GM18867 (cell line): Measurements from ENCODE around the gene FBXO36.
"Not testable (repeated sequence)": the region's sequence is repeated elsewhere in the genome, so short reads cannot be mapped to it uniquely, and the experiment has no call there.

Source experiments
- ATAC-seq: cut with Tn5 transposase; IDR thresholded peaks from one replicate; pipeline ENCODE4 v1.9.1; 2021; ENCODE audit warnings: mild to moderate bottlenecking, moderate library complexity; ENCODE audit not compliant: unreplicated experiment

Gene FBXO36, protein sequence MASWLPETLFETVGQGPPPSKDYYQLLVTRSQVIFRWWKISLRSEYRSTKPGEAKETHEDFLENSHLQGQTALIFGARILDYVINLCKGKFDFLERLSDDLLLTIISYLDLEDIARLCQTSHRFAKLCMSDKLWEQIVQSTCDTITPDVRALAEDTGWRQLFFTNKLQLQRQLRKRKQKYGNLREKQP

DNA sequence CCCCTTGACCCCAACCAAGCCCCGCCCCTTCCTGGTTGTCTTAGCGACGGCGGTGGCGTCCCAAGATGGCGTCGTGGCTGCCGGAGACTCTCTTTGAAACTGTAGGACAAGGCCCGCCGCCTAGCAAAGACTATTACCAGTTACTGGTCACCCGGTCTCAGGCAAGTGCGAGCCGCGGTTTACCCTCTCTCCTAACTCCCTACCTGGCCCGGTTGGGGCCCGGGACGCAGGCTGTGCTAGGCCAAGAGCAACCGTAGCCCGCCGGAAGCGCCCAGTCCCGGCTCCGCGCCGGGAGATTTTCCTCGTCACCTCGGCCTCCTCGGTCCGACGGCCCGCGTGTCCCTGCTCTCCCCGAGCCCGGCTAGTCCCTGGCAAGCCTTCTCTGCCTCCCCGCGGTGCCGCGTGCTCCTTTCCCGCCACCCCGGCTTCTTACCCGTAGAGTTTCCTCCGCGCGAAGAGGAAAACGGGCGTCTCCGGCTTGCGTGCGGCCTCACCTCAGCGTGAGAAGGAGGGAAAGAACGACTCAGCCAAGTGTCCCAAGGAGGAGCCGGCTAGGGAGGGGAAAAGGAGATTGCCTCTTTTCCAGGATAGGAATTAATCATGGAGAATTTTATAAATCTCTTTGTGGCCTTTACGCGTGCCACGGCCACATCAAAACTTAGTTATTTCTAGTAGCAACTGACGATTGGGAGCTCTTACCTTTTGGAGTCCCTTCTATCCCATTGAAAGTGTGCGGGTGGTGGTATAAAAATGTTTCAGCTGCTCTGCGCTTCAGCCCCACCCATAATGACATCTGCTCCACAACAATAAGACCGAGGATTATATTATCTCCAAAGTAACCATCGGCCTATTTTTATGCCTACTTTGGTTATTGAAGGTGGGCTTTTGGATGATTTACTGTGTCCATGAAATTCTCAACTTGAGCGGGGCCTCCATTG is at the start of gene FBXO36:
Gene FBXO36 (plus strand): TSS at position 55 of the 938 bp plus-strand sequence. CDS start 11 bp downstream, at position 66.
- ATAC-seq: peak; percentile 72

- peak; percentile 68 for ATAC-seq
Measured at GRCh38 chr2:229873123-229873581, 49.2 kb upstream of the FBXO36 start.

DNA sequence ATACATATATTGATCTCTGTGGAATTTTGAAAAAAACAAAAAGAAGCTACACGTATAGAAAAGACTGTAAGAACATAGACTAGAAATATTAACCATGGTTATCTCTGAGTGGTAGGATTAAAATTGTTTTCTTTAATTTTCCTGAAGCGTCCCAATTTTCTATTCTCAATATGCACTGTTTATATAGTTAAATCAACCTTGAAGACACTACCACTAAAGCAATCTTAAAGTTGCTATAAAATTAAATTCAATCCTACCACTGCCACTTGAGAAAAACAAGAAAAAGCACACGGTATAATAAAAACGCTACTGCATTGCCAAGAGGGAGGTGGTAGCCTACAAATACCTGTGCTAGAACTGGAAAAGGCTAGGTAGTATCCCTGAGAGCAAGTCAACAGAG is 47.7 kb upstream of the FBXO36 start:
- ATAC-seq: no peak

DNA sequence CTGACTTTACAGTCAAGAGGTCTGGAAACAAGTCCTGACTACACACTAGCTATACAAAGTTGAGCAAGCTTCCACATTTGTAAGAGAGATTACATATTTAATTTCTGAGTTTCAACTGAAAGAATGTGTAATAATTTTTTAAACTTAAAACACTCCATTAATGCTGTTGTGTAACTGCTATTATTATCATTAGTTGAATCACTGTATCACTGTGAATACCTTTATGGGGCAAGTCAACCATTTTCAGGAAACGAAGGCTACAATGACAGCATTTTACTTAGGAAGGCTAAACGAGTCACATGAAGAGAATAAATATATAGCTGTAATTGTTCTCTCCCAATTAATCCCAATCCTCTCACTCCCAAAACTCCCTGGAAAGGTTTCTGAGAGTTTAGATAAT is 46.8 kb upstream of the FBXO36 start:
- ATAC-seq: no peak

DNA sequence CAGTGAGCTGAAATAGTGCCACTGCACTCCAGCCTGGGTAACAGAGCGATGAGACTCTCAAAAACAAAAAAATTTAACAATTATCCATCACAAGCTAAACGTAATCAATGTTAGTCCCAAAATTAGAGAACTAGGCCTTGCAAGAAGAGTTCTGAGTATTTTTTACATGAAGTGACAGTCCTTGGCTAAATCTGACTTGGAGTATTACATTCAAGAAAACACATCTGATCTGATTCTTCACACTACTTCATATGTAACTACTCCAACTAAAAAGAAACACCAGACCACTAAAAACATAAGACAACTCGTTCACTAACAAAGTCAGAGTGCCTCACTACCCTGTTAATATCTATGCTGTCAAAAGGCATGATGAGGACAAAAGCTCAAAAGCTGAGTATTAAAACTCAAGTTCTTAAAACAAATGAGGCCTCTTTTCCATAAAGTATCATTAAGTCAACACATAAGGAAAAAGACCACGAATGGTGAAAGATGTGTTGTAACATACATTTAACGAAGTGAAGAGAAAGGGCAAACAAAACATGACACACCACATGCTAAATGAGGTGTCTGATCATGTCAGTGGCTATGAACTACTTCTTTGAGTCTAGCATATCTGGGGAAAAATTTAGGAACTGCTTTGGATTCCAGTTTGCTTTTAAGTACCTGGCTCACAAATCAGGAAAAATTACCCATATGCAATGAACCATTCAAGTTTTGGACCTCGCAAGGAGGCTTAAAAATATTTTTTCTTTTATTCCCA is 42.9 kb upstream of the FBXO36 start:
- no peak for ATAC-seq

- no peak for ATAC-seq
Measured at GRCh38 chr2:229880892-229881586, 41.3 kb upstream of the FBXO36 start.

DNA sequence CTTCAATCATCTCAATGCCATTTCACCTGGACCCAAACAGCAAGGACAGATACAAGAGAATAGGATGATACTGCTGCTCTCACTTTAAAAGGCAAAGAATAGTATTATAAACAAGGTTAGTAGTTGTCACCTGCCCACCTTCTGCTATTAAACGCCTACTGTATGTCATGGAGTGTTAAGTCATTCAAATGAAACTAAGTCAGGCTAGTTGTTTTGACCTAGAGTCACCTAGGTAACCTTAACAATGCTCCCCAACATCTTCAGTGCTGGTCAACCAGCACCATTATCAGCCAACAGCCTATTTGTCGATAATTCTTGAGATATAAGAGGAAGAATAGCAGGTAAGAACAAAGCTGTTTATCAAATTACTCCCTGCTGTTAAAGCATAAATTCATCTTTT is 39.7 kb upstream of the FBXO36 start:
- ATAC-seq: no peak

DNA sequence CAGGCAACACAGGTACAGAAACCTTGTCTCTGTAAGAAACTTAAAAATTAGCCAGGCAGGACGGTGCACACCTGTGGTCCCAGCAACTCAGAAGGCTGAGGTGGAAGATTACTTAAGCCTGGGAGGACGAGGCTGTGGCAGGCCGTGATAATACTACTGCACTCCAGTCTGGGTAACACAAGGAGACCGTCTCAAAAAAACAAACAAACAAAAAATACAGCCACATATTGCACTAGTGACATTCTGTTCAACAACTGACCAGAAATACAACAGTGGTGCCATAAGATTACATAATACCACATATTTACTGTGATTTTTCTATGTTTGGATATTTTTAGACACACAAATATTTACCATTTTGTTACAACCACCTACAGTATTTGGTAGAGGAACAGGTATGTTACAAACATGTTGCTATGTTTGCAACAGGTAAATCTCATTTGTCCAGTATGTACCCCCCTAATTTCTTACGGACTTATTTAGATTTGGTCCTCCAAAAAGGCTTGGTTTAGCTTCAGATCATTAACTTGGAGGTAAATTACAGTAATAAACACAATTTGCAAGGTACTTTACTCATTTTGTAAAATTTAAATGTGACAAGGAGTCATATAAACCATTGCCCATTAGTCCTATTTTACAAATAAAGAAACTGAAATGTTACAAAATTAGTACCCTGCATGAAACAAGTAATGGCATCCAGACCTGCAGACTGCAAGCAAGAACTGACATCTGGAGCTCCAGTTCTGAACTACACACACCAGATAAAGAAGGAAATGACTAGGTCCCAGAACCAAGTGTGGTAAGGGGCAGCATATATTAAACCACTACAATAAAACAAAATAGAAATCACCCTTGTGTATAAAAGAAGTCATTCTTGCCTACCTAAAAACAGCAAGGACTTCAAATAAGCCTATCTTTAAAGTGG is 37.3 kb upstream of the FBXO36 start:
- peak; percentile 74 for ATAC-seq

GRCh38 chr2:229887441-229887840 is 34.9 kb upstream of the FBXO36 start:
- no peak for ATAC-seq

- no peak for ATAC-seq
Measured at GRCh38 chr2:229888031-229888430, 34.3 kb upstream of the FBXO36 start.

GRCh38 chr2:229889023-229889422 is 33.3 kb upstream of the FBXO36 start:
- ATAC-seq: no peak

- ATAC-seq: no peak
Measured at GRCh38 chr2:229896857-229897256, 25.4 kb upstream of the FBXO36 start.

DNA sequence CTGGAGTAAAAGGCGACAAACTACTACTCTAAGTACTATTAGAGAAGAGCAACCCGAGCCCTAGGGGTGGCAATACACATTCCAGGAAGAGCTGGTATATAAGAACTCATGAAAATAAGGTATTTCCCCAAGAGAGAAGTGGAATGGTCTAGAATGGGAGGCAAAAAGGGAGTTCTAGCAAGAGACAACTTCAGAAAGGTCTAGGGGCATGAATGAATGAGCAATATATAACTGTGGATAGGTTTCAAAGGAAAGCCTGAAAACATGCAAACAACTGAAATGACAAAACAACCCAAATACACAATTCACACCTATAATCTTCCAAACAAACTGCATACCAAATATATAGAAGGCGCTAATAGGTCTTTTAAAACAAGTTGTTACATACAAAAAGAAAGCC is 22.7 kb upstream of the FBXO36 start:
- no peak for ATAC-seq

DNA sequence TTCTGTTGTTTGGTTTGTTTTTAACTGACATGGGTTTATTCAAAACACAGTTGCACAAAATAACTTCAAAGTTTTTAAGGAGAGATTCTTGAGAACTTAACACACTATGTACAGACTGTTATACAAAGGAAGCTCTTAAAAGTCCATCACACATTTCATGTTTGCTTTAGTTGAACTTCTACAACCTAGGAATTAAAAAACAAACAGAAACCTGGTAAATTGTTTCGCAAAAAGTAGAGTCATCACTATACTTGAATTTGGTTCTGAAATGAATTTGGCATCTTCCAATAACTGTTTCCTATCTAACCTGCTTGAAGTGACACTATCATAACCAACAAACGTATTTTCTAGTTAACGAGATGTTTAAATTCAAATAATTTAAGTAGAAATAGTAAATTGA is 22.3 kb upstream of the FBXO36 start:
- no peak for ATAC-seq

DNA sequence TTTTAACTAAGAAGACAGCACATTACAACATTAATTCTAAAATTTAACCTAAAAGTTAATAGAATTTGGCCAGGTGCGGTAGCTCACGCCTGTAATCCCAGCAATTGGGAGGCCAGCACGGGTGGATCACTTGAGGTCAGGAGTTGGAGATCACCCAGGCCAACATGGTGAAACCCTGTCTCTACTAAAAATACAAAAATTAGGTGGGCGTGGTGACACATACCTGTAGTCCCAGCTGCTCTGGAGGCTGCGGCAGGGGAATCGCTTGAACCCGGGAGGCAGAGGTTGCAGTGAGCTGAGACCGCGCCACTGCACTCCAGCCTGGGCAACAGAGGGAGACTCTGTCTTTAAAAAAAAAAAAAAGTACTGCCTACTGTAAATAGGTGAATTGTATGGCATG is 21.8 kb upstream of the FBXO36 start:
- ATAC-seq: not testable (repeated sequence)

- no peak for ATAC-seq
Measured at GRCh38 chr2:229901819-229902218, 20.5 kb upstream of the FBXO36 start.

DNA sequence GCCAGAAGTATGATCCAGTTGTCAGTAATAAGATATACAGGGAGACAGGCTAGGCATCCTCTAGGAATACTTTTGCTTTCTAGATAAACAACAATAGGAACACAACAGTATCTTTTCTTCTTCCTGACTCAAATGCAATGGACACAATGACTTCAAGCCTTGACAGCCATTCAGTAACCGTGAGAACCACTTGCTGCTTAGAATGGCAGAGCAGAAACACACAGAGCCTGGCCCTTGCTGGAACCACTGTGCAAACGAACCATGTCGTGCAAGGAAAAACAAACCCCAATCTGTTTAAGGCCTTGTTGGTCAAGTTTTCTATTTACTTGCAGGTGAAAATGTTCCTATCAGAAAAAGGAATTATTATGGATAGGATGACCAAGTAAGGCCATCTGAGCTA is 19.3 kb upstream of the FBXO36 start:
- no peak for ATAC-seq

DNA sequence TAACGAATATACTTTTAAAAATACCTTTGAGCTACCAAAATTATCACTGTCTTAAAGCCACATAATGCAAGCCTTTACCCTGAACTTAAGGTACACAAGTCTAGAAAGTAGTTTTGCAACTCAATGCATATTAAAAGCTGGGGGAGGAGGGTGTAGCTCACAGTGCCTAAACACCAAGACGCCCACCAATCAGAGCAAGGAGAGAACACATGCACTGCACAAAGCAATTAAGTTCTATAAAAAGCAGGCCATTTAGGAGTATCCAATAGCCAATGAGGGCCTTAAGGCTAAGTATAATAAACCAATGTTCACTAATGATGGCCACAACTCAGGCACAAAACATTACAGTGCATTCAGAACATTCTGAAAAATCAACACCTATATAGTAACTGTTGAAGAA is 16.7 kb upstream of the FBXO36 start:
- ATAC-seq: no peak

- no peak for ATAC-seq
Measured at GRCh38 chr2:229909090-229909489, 13.2 kb upstream of the FBXO36 start.
